Hepatocyte (in vitro differentiated cells): ENCODE results near the gene KRTAP12-4. TPM values are rescaled to one million over a fixed set of nuclear protein-coding genes. Genes with fewer than 3 reads are reported as not detected.

ENCODE experiments used
- DNase-seq: peaks from one replicate; pipeline ENCODE4 v3.0.0-alpha.2; 2016; ENCODE audit warnings: low spot score
- H2AFZ ChIP-seq: fragments of 200-600 bp; sonication (generic); 2 replicates; pipeline ENCODE4 v1.6.0; 2016; ENCODE audit warnings: antibody characterized with exemption, mild to moderate bottlenecking
- H3K27ac ChIP-seq: fragments of 200-600 bp; sonication (generic); 2 replicates; pipeline ENCODE4 v1.5.1; 2016; ENCODE audit warnings: mild to moderate bottlenecking
- H3K27me3 ChIP-seq: fragments of 200-600 bp; sonication (generic); 2 replicates; pipeline ENCODE4 v1.6.1; 2016
- H3K36me3 ChIP-seq: fragments of 200-600 bp; sonication (generic); replicated peaks from 2 replicates; pipeline ENCODE4 v1.5.1; 2016; ENCODE audit warnings: low read depth; ENCODE audit not compliant: insufficient read depth
- H3K4me1 ChIP-seq: fragments of 200-600 bp; sonication (generic); 2 replicates; pipeline ENCODE4 v1.5.1; 2016; ENCODE audit warnings: mild to moderate bottlenecking, moderate library complexity; ENCODE audit not compliant: insufficient read depth
- H3K4me2 ChIP-seq: fragments of 200-600 bp; sonication (generic); 2 replicates; pipeline ENCODE4 v1.6.0; 2016
- H3K4me3 ChIP-seq: fragments of 200-600 bp; sonication (generic); 2 replicates; pipeline ENCODE4 v1.5.1; 2016; ENCODE audit warnings: mild to moderate bottlenecking
- H3K79me2 ChIP-seq: fragments of 200-600 bp; sonication (generic); 2 replicates; pipeline ENCODE4 v1.6.0; 2017; ENCODE audit warnings: mild to moderate bottlenecking
- H3K9me2 ChIP-seq: fragments of 200-600 bp; sonication (generic); replicated peaks from 2 replicates; pipeline ENCODE4 v1.6.0; 2017; ENCODE audit warnings: mild to moderate bottlenecking; ENCODE audit not compliant: insufficient read depth
- H3K9me3 ChIP-seq: fragments of 200-600 bp; sonication (generic); 2 replicates; pipeline ENCODE4 v1.5.1; 2016; ENCODE audit warnings: low read depth, mild to moderate bottlenecking
- H4K20me1 ChIP-seq: fragments of 200-600 bp; sonication (generic); 2 replicates; pipeline ENCODE4 v1.6.0; 2016; ENCODE audit warnings: mild to moderate bottlenecking; ENCODE audit not compliant: insufficient read depth, poor library complexity, severe bottlenecking
- EZH2 ChIP-seq: fragments of 200-600 bp; sonication (generic); IDR thresholded peaks from 2 replicates; pipeline ENCODE4 v1.6.1; 2016; ENCODE audit warnings: antibody characterized with exemption, mild to moderate bottlenecking, borderline replicate concordance
- EZH2phosphoT487 ChIP-seq: fragments of 200-600 bp; sonication (generic); IDR thresholded peaks from one replicate; pipeline ENCODE4 v1.6.1; 2018; ENCODE audit warnings: antibody characterized with exemption, mild to moderate bottlenecking, low read depth, moderate library complexity; ENCODE audit not compliant: unreplicated experiment, severe bottlenecking
- WGBS: methylation state at CpG from one replicate; pipeline ENCODE4 v1.1.6; 2016; ENCODE audit warnings: low lambda C conversion rate; ENCODE audit errors: missing lambda C conversion rate; 5-methylcytosine and 5-hydroxymethylcytosine counted together
- polyA plus RNA-seq: library from polyadenylated mRNA; unstranded; fragments of >200 nt; fragmentation: Nextera tagmentation; extraction: Ambion mirVana; gene quantifications from 2 replicates; pipeline ENCODE4 v1.2.1, GENCODE V29; 2016
- total RNA-seq: library from RNA; depleted of rRNA; stranded (reverse); fragments of >200 nt; gene quantifications from 2 replicates; pipeline ENCODE4 v1.2.3, GENCODE V29; 2014
- TF ChIP-seq, protein P1 (sequence below): fragments of 200-600 bp; sonication (generic); IDR thresholded peaks from 2 replicates; pipeline ENCODE4 v1.5.1; 2016; ENCODE audit warnings: antibody characterized with exemption, mild to moderate bottlenecking; ENCODE audit not compliant: poor library complexity

KRTAP12-4 gene
- total and polyA plus RNA-seq, 2 experiments from 2014 or later, result not detected

DNA sequence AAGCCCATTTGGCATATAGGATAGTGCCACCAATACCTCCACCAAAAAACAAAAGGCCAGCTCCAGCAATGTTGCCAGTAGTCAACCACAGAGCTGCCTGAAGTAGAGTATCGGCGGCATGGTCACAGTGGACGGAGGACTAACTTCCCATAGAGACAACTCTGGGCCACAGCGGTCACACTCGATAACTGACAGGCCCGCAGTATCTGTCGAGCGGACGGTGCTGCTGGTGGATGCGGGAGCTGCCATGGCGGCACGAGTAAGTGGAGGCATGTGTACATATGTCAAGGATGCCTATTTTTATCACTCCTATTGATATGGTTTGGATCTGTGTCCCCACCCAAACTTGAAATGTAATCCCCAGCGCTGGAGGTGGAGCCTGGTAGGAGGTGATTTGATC lies 23.4 kb upstream of the KRTAP12-4 start:
- H3K9me3 ChIP-seq, result no peaks in the 10 kb centered on the region
- no peaks in the 10 kb centered on the region for H3K79me2 ChIP-seq
- H3K4me3 ChIP-seq, result no peak overlapping the region
- no peak overlapping the region for H3K4me2 ChIP-seq
- WGBS, result 95% methylated on average over 13 of the region's 13 CpGs
- no peaks in the 10 kb centered on the region for H3K36me3 ChIP-seq
- TF ChIP-seq, protein P1, sequence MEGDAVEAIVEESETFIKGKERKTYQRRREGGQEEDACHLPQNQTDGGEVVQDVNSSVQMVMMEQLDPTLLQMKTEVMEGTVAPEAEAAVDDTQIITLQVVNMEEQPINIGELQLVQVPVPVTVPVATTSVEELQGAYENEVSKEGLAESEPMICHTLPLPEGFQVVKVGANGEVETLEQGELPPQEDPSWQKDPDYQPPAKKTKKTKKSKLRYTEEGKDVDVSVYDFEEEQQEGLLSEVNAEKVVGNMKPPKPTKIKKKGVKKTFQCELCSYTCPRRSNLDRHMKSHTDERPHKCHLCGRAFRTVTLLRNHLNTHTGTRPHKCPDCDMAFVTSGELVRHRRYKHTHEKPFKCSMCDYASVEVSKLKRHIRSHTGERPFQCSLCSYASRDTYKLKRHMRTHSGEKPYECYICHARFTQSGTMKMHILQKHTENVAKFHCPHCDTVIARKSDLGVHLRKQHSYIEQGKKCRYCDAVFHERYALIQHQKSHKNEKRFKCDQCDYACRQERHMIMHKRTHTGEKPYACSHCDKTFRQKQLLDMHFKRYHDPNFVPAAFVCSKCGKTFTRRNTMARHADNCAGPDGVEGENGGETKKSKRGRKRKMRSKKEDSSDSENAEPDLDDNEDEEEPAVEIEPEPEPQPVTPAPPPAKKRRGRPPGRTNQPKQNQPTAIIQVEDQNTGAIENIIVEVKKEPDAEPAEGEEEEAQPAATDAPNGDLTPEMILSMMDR, result no peak
- TF ChIP-seq EZH2, result no peak
- no peak for TF ChIP-seq EZH2phosphoT487
- no peaks in the 10 kb centered on the region for H4K20me1 ChIP-seq
- H3K27me3 ChIP-seq, result no peaks in the 10 kb centered on the region
- H3K9me2 ChIP-seq, result no peaks in the 10 kb centered on the region
- no peaks in the 10 kb centered on the region for H3K4me1 ChIP-seq
- H2AFZ ChIP-seq, result no peak overlapping the region
- no peak for DNase-seq
- H3K27ac ChIP-seq, result no peak overlapping the region

DNA sequence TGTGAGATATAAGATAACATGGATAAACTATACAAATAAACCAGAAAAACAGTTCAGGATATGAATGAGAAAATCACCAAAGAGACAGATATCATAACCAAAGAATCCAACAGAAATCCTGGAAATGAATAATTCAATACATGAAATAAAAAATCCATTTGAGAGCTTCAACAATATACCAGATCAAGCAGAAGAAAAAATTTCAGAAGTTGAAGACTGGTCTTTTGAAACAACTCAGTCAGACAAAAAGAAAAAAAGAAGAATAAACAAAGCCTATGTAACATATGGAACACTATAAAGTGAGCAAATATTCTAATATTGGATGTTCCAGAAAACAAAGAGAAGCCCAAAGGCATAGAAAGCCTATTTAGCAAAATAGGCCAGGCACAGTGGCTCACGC lies 17.5 kb upstream of the KRTAP12-4 start:
- no peak for DNase-seq
- Histone ChIP-seq H3K27ac (no peak overlapping the region), H4K20me1 (no peaks in the 10 kb centered on the region), H3K4me2 (no peak overlapping the region), H2AFZ (no peak overlapping the region), H3K4me1 (no peaks in the 10 kb centered on the region), H3K4me3 (no peak overlapping the region), H3K9me3 (peaks cover 4% of the 10 kb centered on the region), H3K9me2 (no peaks in the 10 kb centered on the region), H3K27me3 (no peaks in the 10 kb centered on the region), H3K36me3 (no peaks in the 10 kb centered on the region), H3K79me2 (no peaks in the 10 kb centered on the region)
- TF ChIP-seq EZH2phosphoT487 (no peak), EZH2 (no peak)
- TF ChIP-seq, protein P1, result no peak
- 89% methylated on average over 1 of the region's 1 CpG for WGBS

DNA sequence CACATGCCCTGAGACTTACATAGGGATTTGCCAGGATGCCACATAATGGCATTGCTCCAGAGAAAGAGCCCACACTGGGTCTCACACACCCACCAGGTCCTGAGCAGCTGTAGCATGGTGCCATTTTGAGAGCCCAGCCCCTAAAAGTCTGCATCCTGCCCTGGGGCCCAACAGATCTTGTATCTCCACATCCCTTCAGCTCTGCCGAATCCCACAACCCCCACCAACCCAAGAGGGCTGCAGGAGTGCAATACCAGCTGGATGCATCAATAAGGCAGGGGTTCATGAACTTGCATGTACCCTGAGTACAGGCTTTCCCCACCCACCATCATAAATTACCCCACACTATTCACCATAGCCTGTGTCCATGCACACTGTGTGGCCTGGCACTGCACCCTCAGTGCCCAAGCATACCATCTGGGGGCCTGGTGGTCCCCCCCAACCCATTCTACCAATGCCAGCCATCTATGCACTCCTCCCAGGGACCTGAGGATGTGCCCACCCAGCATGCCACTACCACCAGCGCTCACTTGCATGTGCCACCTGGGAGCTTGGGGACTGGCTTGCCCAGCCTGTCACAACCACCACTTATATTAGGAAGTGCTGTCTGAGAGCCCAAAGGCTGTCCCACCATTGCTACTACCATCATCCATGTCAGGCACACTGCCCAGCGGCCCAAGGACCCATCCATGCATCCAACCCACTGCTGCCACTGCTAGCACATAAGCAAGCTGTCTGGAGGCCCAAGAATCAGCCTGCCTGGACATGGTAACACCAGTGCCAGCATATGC lies 16.4 kb upstream of the KRTAP12-4 start:
- no peak overlapping the region for H3K27ac ChIP-seq
- 82% methylated on average over 3 of the region's 3 CpGs for WGBS
- TF ChIP-seq, protein P1, result no peak
- TF ChIP-seq EZH2phosphoT487 (no peak), EZH2 (no peak)
- no peak overlapping the region for H3K4me3 ChIP-seq
- peaks cover 4% of the 10 kb centered on the region for H3K9me3 ChIP-seq
- no peak overlapping the region for H2AFZ ChIP-seq
- H3K4me2 ChIP-seq, result no peak overlapping the region
- no peak for DNase-seq
- H3K36me3 ChIP-seq, result no peaks in the 10 kb centered on the region
- H3K4me1 ChIP-seq, result no peaks in the 10 kb centered on the region
- H3K9me2 ChIP-seq, result no peaks in the 10 kb centered on the region
- no peaks in the 10 kb centered on the region for H4K20me1 ChIP-seq
- no peaks in the 10 kb centered on the region for H3K79me2 ChIP-seq
- no peaks in the 10 kb centered on the region for H3K27me3 ChIP-seq
